SK-N-MC (cell line): ENCODE data around the gene ACAP2.

Source experiments
- EZH2 ChIP-seq: fragments of 200-600 bp; sonication (generic); IDR thresholded peaks from one replicate; pipeline ENCODE4 v1.6.1; 2017; ENCODE audit warnings: antibody characterized with exemption
- FOXP2 ChIP-seq: optimal IDR thresholded peaks from 2 replicates; pipeline ENCODE3; 2011; ENCODE audit warnings: mild to moderate bottlenecking, moderate library complexity; ENCODE audit not compliant: insufficient read depth; ENCODE audit errors: extremely low read length, control extremely low read depth
- POLR2AphosphoS5 ChIP-seq: IDR thresholded peaks from 2 replicates; pipeline ENCODE4 v1.6.1; 2012; ENCODE audit warnings: mild to moderate bottlenecking, low read depth, low read length, borderline replicate concordance

DNA sequence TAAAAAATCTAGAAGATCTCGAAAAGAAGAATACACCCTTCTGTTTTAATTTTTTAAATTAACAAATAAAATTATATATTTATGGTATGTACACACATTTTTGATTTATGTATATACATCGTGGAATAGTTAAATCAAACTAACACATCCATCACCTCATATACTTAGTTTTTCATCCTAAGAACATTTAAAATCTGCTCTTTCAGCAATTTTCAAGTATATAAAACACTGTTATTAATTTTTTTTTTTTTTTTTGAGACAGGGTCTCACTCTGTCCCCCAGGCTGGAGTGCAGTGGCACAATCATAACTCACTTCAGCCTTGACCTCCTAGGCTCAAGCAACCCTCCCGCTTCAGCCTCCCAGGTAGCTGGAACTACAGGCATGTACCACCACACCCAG, 32.8 kb upstream of the ACAP2 start:
- no peak for TF ChIP-seq POLR2AphosphoS5
- TF ChIP-seq EZH2, result no peak
- no peak for TF ChIP-seq FOXP2
